ENCODE data around the gene TAMALIN. TPM values are rescaled to one million over a fixed set of nuclear protein-coding genes. Genes with fewer than 3 reads are reported as not detected.

TAMALIN gene
- total RNA-seq, 1 experiment from 2014 or later: 1.2 TPM

DNA sequence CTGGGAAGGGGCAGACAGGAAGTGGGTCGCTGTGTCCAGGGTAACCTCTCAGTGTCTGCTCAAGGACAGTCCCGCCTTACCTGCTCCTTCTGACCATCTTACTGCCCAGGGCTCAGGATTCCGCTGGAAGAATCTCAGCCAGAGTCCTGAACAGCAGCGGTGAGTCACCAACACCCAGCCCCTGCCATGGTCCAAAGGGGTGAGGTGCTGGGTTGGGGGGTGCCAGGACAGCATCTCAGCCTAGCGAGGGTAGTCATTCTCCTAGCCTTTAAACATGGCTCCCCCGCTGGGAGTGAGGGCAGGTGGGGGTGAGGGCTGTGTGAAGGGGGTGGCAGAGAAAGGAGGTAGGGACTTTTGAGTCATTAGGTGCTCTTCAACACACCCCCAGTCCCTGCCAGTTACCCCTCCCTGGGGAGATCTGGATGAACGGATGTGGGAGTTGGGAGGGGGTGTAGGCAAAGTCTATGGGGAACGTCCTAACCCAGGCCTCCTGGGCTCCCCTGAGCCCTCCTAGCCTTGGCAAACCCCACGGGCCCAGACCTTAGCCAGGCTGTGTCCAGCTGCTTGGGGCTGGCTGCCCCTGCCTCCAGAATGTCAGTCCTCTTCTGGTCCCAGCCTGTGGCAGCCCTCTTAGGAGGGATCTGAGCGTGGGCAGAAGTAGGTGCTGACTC lies 2.5 kb downstream of the TAMALIN start:
- DNase-seq: no peak
- H3K9me3 Mint-ChIP-seq: no peaks in the 10 kb centered on the region; a peak in 2 of 5 replicates
- H3K79me2 ChIP-seq (ENCODE audit: insufficient read depth, low read length): no peaks in the 10 kb centered on the region
- no peaks in the 10 kb centered on the region for H3K9me3 ChIP-seq (ENCODE audit: control insufficient read depth, low read depth, low read length)
- no peak overlapping the region for H2BK15ac ChIP-seq (ENCODE audit: low read depth, low read length)
- H3K27me3 Mint-ChIP-seq (ENCODE audit: low read depth): peaks cover 81% of the 10 kb centered on the region
- no peak for TF ChIP-seq CTCF (conservative IDR thresholded peaks at IDR 0.05)
- no peak overlapping the region for H3T11ph ChIP-seq (ENCODE audit: low read length)
- H3K27ac ChIP-seq (ENCODE audit: insufficient read length, low read depth, low read length): no peak overlapping the region
- H3K18ac ChIP-seq (ENCODE audit: insufficient read length, low read depth, low read length): no peak overlapping the region
- no peak overlapping the region for H3K27ac Mint-ChIP-seq
- peaks cover 7% of the 10 kb centered on the region for H3K23me2 ChIP-seq (ENCODE audit: insufficient read length, low read depth, low read length, poor library complexity, severe bottlenecking)
- H2AFZ ChIP-seq (ENCODE audit: low read length): no peak overlapping the region
- peaks cover 33 to 52% of the 10 kb centered on the region in 2 experiments for H3K4me1 Mint-ChIP-seq
- H3K4ac ChIP-seq (ENCODE audit: low read depth, low read length): no peak overlapping the region
- H2BK5ac ChIP-seq (ENCODE audit: insufficient read length, low read length): no peak overlapping the region
- no peak overlapping the region for H3K4me3 Mint-ChIP-seq
- H3K27me3 ChIP-seq (ENCODE audit: insufficient read depth, low read length): peaks cover 17% of the 10 kb centered on the region
- no peak overlapping the region for H3K23ac ChIP-seq (ENCODE audit: insufficient read length, low read depth, low read length)
- no peak overlapping the region for H2BK20ac ChIP-seq (ENCODE audit: low read depth, low read length, poor library complexity, severe bottlenecking)
- H4K5ac ChIP-seq (ENCODE audit: insufficient read length, low read depth, low read length): no peak overlapping the region
- no peak overlapping the region for H2BK12ac ChIP-seq (ENCODE audit: insufficient read length, low read depth, low read length)
- H3K4me1 ChIP-seq (ENCODE audit: insufficient read depth, low read length): peaks cover 5% of the 10 kb centered on the region; the same call in 1 of the 2 replicates
- no peak overlapping the region for H4K8ac ChIP-seq (replicated peaks; ENCODE audit: insufficient read length, low read depth, low read length)
- no peak overlapping the region for H3K14ac ChIP-seq (ENCODE audit: insufficient read depth, low read length)
- no peaks in the 10 kb centered on the region for H4K20me1 ChIP-seq (ENCODE audit: control insufficient read depth, insufficient read depth, insufficient read length)
- WGBS (ENCODE audit: extremely low coverage, insufficient read length, low lambda C conversion rate): no CpG with 5 or more reads among the region's 10 CpGs
- peaks cover 0 to 14% (median 14%) of the 10 kb centered on the region in 3 experiments; a peak in 4 of 7 replicates for H3K36me3 Mint-ChIP-seq (ENCODE audit: insufficient read depth in 1 of 3, low read depth in 3 of 3)
- no peak overlapping the region for H3K4me2 ChIP-seq (ENCODE audit: insufficient read depth, insufficient read length, low read length)
- no peak overlapping the region for H3K9ac ChIP-seq (ENCODE audit: extremely low read depth, insufficient read length, low read length)
- H3K79me1 ChIP-seq (ENCODE audit: insufficient read depth, low read depth, low read length, poor library complexity, severe bottlenecking): no peaks in the 10 kb centered on the region
- H2AK5ac ChIP-seq (ENCODE audit: insufficient read length, low read length): no peak overlapping the region
- no peak overlapping the region for H2BK120ac ChIP-seq (ENCODE audit: low read depth, low read length, poor library complexity, severe bottlenecking)
- no peak overlapping the region for H4K91ac ChIP-seq (ENCODE audit: insufficient read length, low read depth, low read length)
- H3K56ac ChIP-seq (ENCODE audit: insufficient read length, low read depth, low read length): no peak overlapping the region
